OCI-LY7 (cell line): Measurements from ENCODE around the gene TDRD7. TPM values are rescaled to one million over a fixed set of nuclear protein-coding genes. Genes with fewer than 3 reads are reported as not detected.

Experiments
- BruUV-seq: library from RNA; stranded (reverse); fragments of 400-500 nt; replicated peaks from 2 replicates; lab custom pipeline; 2021; lab: Mats Ljungman, UMichigan
- CTCF ChIA-PET: fragments of 300-600 bp; sonication (Branson Sonifier 250); formaldehyde crosslinking; loops from one replicate; lab custom pipeline; 2022; ENCODE audit warnings: antibody characterized with exemption; ENCODE audit not compliant: unreplicated experiment; lab: Charles Lee
- POLR2A ChIA-PET: fragments of 300-600 bp; sonication (Branson Sonifier 250); formaldehyde crosslinking; loops from one replicate; lab custom pipeline; 2022; ENCODE audit warnings: antibody characterized with exemption; lab: Charles Lee
- DNase-seq: peaks from one replicate; pipeline ENCODE4 v3.0.0-alpha.2; 2015; ENCODE audit warnings: low spot score
- H2AFZ ChIP-seq: fragments of 200-600 bp; sonication (generic), shearing (Covaris generic); 2 replicates; pipeline ENCODE4 v1.6.1; 2014; ENCODE audit warnings: mild to moderate bottlenecking, antibody characterized with exemption, low read length, moderate library complexity
- H3K27ac ChIP-seq: fragments of 200-600 bp; sonication (generic); 2 replicates; pipeline ENCODE4 v1.5.1; 2014; ENCODE audit warnings: mixed run types, low read depth, mild to moderate bottlenecking, moderate library complexity, low read length, inconsistent platforms; ENCODE audit not compliant: poor library complexity, severe bottlenecking
- H3K36me3 ChIP-seq: fragments of 200-600 bp; sonication (generic); 2 replicates; pipeline ENCODE4 v1.6.1; 2014; ENCODE audit warnings: mild to moderate bottlenecking, antibody characterized with exemption, low read length, moderate library complexity, mixed read lengths; ENCODE audit not compliant: insufficient read depth
- H3K4me1 ChIP-seq: fragments of 200-600 bp; sonication (generic); 2 replicates; pipeline ENCODE4 v1.5.1; 2014; ENCODE audit warnings: mild to moderate bottlenecking, low read length; ENCODE audit not compliant: insufficient read depth, poor library complexity, severe bottlenecking
- H3K4me2 ChIP-seq: fragments of 200-600 bp; sonication (generic); 2 replicates; pipeline ENCODE4 v1.6.1; 2014; ENCODE audit warnings: mild to moderate bottlenecking, low read length
- H3K4me3 ChIP-seq: fragments of 200-600 bp; sonication (generic); 2 replicates; pipeline ENCODE4 v1.5.1; 2014; ENCODE audit warnings: mild to moderate bottlenecking, low read depth, low read length; ENCODE audit not compliant: poor library complexity, severe bottlenecking
- H3K79me2 ChIP-seq: fragments of 200-600 bp; sonication (generic); 2 replicates; pipeline ENCODE4 v1.6.1; 2016; ENCODE audit warnings: low read depth, mild to moderate bottlenecking, low read length, moderate library complexity, mixed read lengths; ENCODE audit not compliant: insufficient read depth
- H3K9me2 ChIP-seq: fragments of 200-600 bp; sonication (generic); 2 replicates; pipeline ENCODE4 v1.6.1; 2016; ENCODE audit warnings: mild to moderate bottlenecking, low read length, mixed read lengths; ENCODE audit not compliant: insufficient read depth
- H3K9me3 ChIP-seq: fragments of 200-600 bp; sonication (generic); 2 replicates; pipeline ENCODE4 v1.6.1; 2014; ENCODE audit warnings: mild to moderate bottlenecking, mixed run types, low read length, mixed read lengths
- H4K20me1 ChIP-seq: fragments of 200-600 bp; sonication (generic); 2 replicates; pipeline ENCODE4 v1.6.1; 2014; ENCODE audit warnings: mild to moderate bottlenecking, antibody characterized with exemption, low read length, moderate library complexity, mixed read lengths; ENCODE audit not compliant: insufficient read depth
- CTCF ChIP-seq: fragments of 200-600 bp; sonication (generic); conservative IDR thresholded peaks from 2 replicates; pipeline ENCODE4 v1.5.1; 2014; ENCODE audit warnings: mild to moderate bottlenecking, antibody characterized with exemption, low read length, moderate library complexity, mixed read lengths
- EZH2phosphoT487 ChIP-seq: fragments of 200-600 bp; sonication (generic); IDR thresholded peaks from 2 replicates; pipeline ENCODE4 v1.6.1; 2018; ENCODE audit warnings: low read depth, borderline replicate concordance, mild to moderate bottlenecking, mixed run types, antibody characterized with exemption, low read length, moderate library complexity, mixed read lengths
- intact Hi-C: fragments of 100-400 bp; cut with micrococcal nuclease; formaldehyde crosslinking; loops from one replicate; pipeline ENCODE4 v1.10.0; 2022; ENCODE audit not compliant: unreplicated experiment
- total RNA-seq, 2 experiments: library from RNA; depleted of rRNA in 1 of 2; stranded (reverse); fragments of >200 nt in 1 of 2; shearing (Covaris generic) in 1 of 2; gene quantifications; 2 replicates each; pipeline ENCODE4 v1.2.3, GENCODE V29; 2014 to 2022

The TDRD7 gene
- total RNA-seq, 2 experiments from 2014 or later, result 4.0 to 6.1 TPM

- Histone ChIP-seq H3K9me3 (no peaks in the 10 kb centered on the region), H3K27ac (no peak overlapping the region), H4K20me1 (no peaks in the 10 kb centered on the region), H3K4me2 (no peak overlapping the region), H3K36me3 (no peaks in the 10 kb centered on the region), H2AFZ (no peak overlapping the region), H3K79me2 (no peaks in the 10 kb centered on the region), H3K4me1 (no peaks in the 10 kb centered on the region), H3K4me3 (no peak overlapping the region), H3K9me2 (no peaks in the 10 kb centered on the region)
- ChIA-PET CTCF (no interaction called here), POLR2A (no interaction called here)
- TF ChIP-seq EZH2phosphoT487, result no peak
- TF ChIP-seq CTCF, result no peak
- BruUV-seq, result no TSS peak
- intact Hi-C loops, result loop anchor here (2.0 kb wide), 2 partner anchors 229 to 529 kb away; no protein-coding TSS in a partner anchor
- DNase-seq, result no peak
Measured at GRCh38 chr9:97385626-97386264, 26.2 kb upstream of the TDRD7 start.

GRCh38 chr9:97386265-97386633, 25.6 kb upstream of the TDRD7 start:
- no TSS peak for BruUV-seq
- TF ChIP-seq EZH2phosphoT487, result no peak
- TF ChIP-seq CTCF, result no peak
- no peaks in the 10 kb centered on the region for H4K20me1 ChIP-seq

More at GRCh38 chr9:97386265-97386633, 25.6 kb upstream of the TDRD7 start:
- Histone ChIP-seq H3K36me3 (no peaks in the 10 kb centered on the region), H3K4me2 (no peak overlapping the region), H3K9me2 (no peaks in the 10 kb centered on the region), H3K4me3 (no peak overlapping the region), H3K79me2 (no peaks in the 10 kb centered on the region), H2AFZ (no peak overlapping the region), H3K9me3 (no peaks in the 10 kb centered on the region), H3K27ac (no peak overlapping the region), H3K4me1 (no peaks in the 10 kb centered on the region)
- no peak for DNase-seq
- intact Hi-C loops, result loop anchor here (2.0 kb wide), 2 partner anchors 229 to 529 kb away; no protein-coding TSS in a partner anchor
- ChIA-PET CTCF (interaction anchor here (1.4 kb wide), 1 partner anchor 229 kb away, joined by 4 read pairs; no protein-coding TSS in a partner anchor), POLR2A (no interaction called here)
